Body of pancreas (tissue), 4 donors: ENCODE results near the gene NEIL3.

Experiments
- CTCF ChIP-seq, 7 experiments: fragments of 450-650 bp in 4 of 7; fragments of 200-600 bp in 3 of 7; sonication (generic) in 3 of 7; IDR thresholded peaks; one replicate each; pipeline ENCODE4 v1.5.1; 2016 to 2019; ENCODE audit warnings: antibody characterized with exemption in 7 of 7
- POLR2A ChIP-seq, 3 donors: fragments of 450-650 bp; IDR thresholded peaks; one replicate each; pipeline ENCODE4 v1.6.1; 2016; ENCODE audit warnings: antibody characterized with exemption in 3 of 3, mild to moderate bottlenecking in 2 of 3

GRCh38 chr4:177267911-177268310 lies 41.8 kb upstream of the NEIL3 start:
- TF ChIP-seq CTCF (IDR thresholded peaks at IDR 0.05) = no peak
- TF ChIP-seq POLR2A (IDR thresholded peaks at IDR 0.05) = no peak
